HepG2 (cell line): Measurements from ENCODE around the gene CDKN1C. TPM values are rescaled to one million over a fixed set of nuclear protein-coding genes. Genes with fewer than 3 reads are reported as not detected.

Experiments used
- ATAC-seq: fragments of 200-7000 bp; cut with Tn5 transposase; 3 replicates; pipeline ENCODE4 v1.9.1; 2020; ENCODE audit warnings: mild to moderate bottlenecking, moderate library complexity
- BruUV-seq: library from RNA; stranded (reverse); fragments of 400-500 nt; replicated peaks from 2 replicates; lab custom pipeline; 2021; lab: Mats Ljungman, UMichigan
- CTCF ChIA-PET: fragments of 300-600 bp; formaldehyde crosslinking; extraction: SDS; loops from one replicate; lab custom pipeline; 2021; ENCODE audit warnings: low total read pairs, inconsistent platforms, low intra/inter-chr PET ratio; lab: Yijun Ruan, JAX
- POLR2A ChIA-PET: fragments of 350-600 bp; sonication (Branson Sonifier 250); formaldehyde crosslinking; loops from one replicate; lab custom pipeline; 2020; ENCODE audit warnings: antibody characterized with exemption, inconsistent platforms; lab: Yijun Ruan, JAX
- DNase-seq: peaks from one replicate; pipeline ENCODE4 v3.0.0-alpha.2; 2015; ENCODE audit warnings: low spot score
- FAIRE-seq: peaks from 3 replicates; lab custom pipeline; 2011; peaks lifted over from hg19 to GRCh38; lab: Jason Lieb, UNC
- H2AFZ ChIP-seq: one replicate; pipeline ENCODE4 v1.6.1; 2011; ENCODE audit warnings: low read length, inconsistent platforms
- H3K27ac ChIP-seq: fragments of 300-600 bp; 3 replicates; pipeline ENCODE4 v1.8.0; 2011; ENCODE audit warnings: mixed run types, mild to moderate bottlenecking, mixed read lengths, low read length, inconsistent platforms; ENCODE audit not compliant: insufficient read depth; ENCODE audit errors: extremely low read length
- H3K27me3 ChIP-seq, 2 experiments: fragments of 200-600 bp in 1 of 2; 2 replicates in 1 of 2; 3 replicates in 1 of 2; pipeline versions ENCODE4 v1.6.0 to v1.8.0; 2011; ENCODE audit warnings: low read length in 2 of 2, mild to moderate bottlenecking in 2 of 2, moderate library complexity in 2 of 2, inconsistent platforms in 1 of 2; ENCODE audit not compliant: insufficient read depth in 2 of 2, control insufficient read depth in 1 of 2
- H3K36me3 ChIP-seq, 2 experiments: fragments of 200-600 bp in 1 of 2; replicated peaks in 1 of 2; 2 replicates in 1 of 2; 3 replicates in 1 of 2; pipeline versions ENCODE4 v1.5.1 to v1.8.0; 2011; ENCODE audit warnings: low read length in 2 of 2, inconsistent platforms in 1 of 2; ENCODE audit not compliant: insufficient read depth in 2 of 2, control insufficient read depth in 1 of 2
- H3K4me1 ChIP-seq: 2 replicates; pipeline ENCODE4 v1.5.1; 2012; ENCODE audit warnings: low read length, inconsistent platforms; ENCODE audit not compliant: insufficient read depth
- H3K4me2 ChIP-seq: 2 replicates; pipeline ENCODE4 v1.6.0; 2011; ENCODE audit warnings: low read depth, low read length, inconsistent platforms
- H3K4me3 ChIP-seq, 3 experiments: fragments of 200-600 bp in 1 of 3; sonication (generic), shearing (Covaris generic) in 1 of 3; replicated peaks in 1 of 3; 2 replicates each; pipeline ENCODE4 v1.5.1; 2011 to 2016; ENCODE audit warnings: low read length in 3 of 3, inconsistent platforms in 2 of 3, low read depth in 2 of 3, mild to moderate bottlenecking in 2 of 3, control low read depth in 1 of 3, mixed read lengths in 1 of 3; ENCODE audit not compliant: insufficient read depth in 1 of 3
- H3K79me2 ChIP-seq: one replicate; pipeline ENCODE4 v1.6.1; 2011; ENCODE audit warnings: low read length, inconsistent platforms; ENCODE audit not compliant: insufficient read depth
- H3K9ac ChIP-seq: 2 replicates; pipeline ENCODE4 v1.6.0; 2011; ENCODE audit warnings: mild to moderate bottlenecking, low read depth, low read length, inconsistent platforms; ENCODE audit not compliant: insufficient read depth
- H3K9me3 ChIP-seq: 2 replicates; pipeline ENCODE4 v1.5.1; 2012; ENCODE audit warnings: mild to moderate bottlenecking, low read length
- H4K20me1 ChIP-seq: 2 replicates; pipeline ENCODE4 v1.6.0; 2011; ENCODE audit warnings: inconsistent platforms, mild to moderate bottlenecking, low read length, moderate library complexity; ENCODE audit not compliant: insufficient read depth
- CENPX ChIP-seq: sonication (generic); formaldehyde crosslinking; IDR thresholded peaks from 2 replicates; pipeline ENCODE4 v1.9.0; 2021; ENCODE audit warnings: mild to moderate bottlenecking, missing genetic modification reagents, moderate library complexity
- ELF4 ChIP-seq: sonication (generic); formaldehyde crosslinking; IDR thresholded peaks from 2 replicates; pipeline ENCODE4 v1.5.0; 2020; ENCODE audit warnings: missing genetic modification reagents, mild to moderate bottlenecking, moderate library complexity, borderline replicate concordance
- GLMP ChIP-seq: sonication (generic); formaldehyde crosslinking; IDR thresholded peaks from 2 replicates; pipeline ENCODE4 v1.9.0; 2021; ENCODE audit warnings: missing genetic modification reagents, mild to moderate bottlenecking, borderline replicate concordance
- HNF1A ChIP-seq, 2 experiments: sonication (generic) in 1 of 2; formaldehyde crosslinking in 1 of 2; IDR thresholded peaks; 2 replicates each; pipeline versions ENCODE4 v1.4.0 to v1.6.1; 2016 to 2020; ENCODE audit warnings: borderline replicate concordance in 1 of 2, low read depth in 1 of 2, mild to moderate bottlenecking in 1 of 2, missing genetic modification reagents in 1 of 2
- JUND ChIP-seq: sonication (generic); formaldehyde crosslinking; IDR thresholded peaks from 2 replicates; pipeline ENCODE4 v1.8.0; 2022; ENCODE audit warnings: mild to moderate bottlenecking, missing genetic modification reagents
- MTA1 ChIP-seq: sonication (generic); formaldehyde crosslinking; IDR thresholded peaks from 2 replicates; pipeline ENCODE4 v1.4.0; 2020; ENCODE audit warnings: missing genetic modification reagents, mild to moderate bottlenecking, borderline replicate concordance
- PAXIP1 ChIP-seq: sonication (generic); formaldehyde crosslinking; conservative IDR thresholded peaks from 2 replicates; pipeline ENCODE4 v1.4.0; 2020; ENCODE audit warnings: mild to moderate bottlenecking, missing genetic modification reagents, moderate library complexity
- SP4 ChIP-seq: sonication (generic); formaldehyde crosslinking; IDR thresholded peaks from 2 replicates; pipeline ENCODE4 v1.8.1; 2023; ENCODE audit warnings: mild to moderate bottlenecking, missing genetic modification reagents
- ZNF326 ChIP-seq: sonication (generic); formaldehyde crosslinking; IDR thresholded peaks from 2 replicates; pipeline ENCODE4 v1.4.0; 2020; ENCODE audit warnings: missing genetic modification reagents, borderline replicate concordance
- ZNF510 ChIP-seq: sonication (generic); formaldehyde crosslinking; IDR thresholded peaks from 2 replicates; pipeline ENCODE4 v1.4.0; 2020; ENCODE audit warnings: low read depth, mild to moderate bottlenecking, missing genetic modification reagents
- ZSCAN21 ChIP-seq: sonication (generic); formaldehyde crosslinking; IDR thresholded peaks from 2 replicates; pipeline ENCODE4 v1.8.0; 2022; ENCODE audit warnings: mild to moderate bottlenecking, missing genetic modification reagents, moderate library complexity, borderline replicate concordance
- WGBS: methylation state at CpG from one replicate; pipeline ENCODE4 v1.1.6; 2017; ENCODE audit warnings: low lambda C conversion rate; 5-methylcytosine and 5-hydroxymethylcytosine counted together
- in situ Hi-C: cut with HindIII; loops from 2 replicates; pipeline ENCODE4 v1.10.0; 2017; ENCODE audit warnings: low pct_unique_long_range_greater_than_20kb; ENCODE audit not compliant: extremely low pct_ligation_motif_present
- intact Hi-C: fragments of 100-400 bp; cut with micrococcal nuclease; formaldehyde crosslinking; loops from one replicate; pipeline ENCODE4 v1.10.0; 2022; ENCODE audit not compliant: unreplicated experiment
- polyA plus RNA-seq, 8 experiments: library from polyadenylated mRNA; depleted of rRNA in 3 of 8; stranded (reverse) in 7 of 8; unstranded in 1 of 8; fragments of >200 nt; fragmentation: Illumina TruSeq in 4 of 8; extraction: Trizol in 4 of 8; gene quantifications; 2 replicates each; pipeline versions ENCODE4 v1.2.1 to v1.2.3, GENCODE V29; 2011 to 2016; ENCODE audit warnings: low read depth in 4 of 8, missing spikeins in 1 of 8, mixed read lengths in 1 of 8; ENCODE audit not compliant: insufficient read depth in 1 of 8
- total RNA-seq, 5 experiments: library from RNA; depleted of rRNA; stranded (reverse); fragments of >200 nt; fragmentation: Illumina TruSeq; extraction: Trizol; gene quantifications; 2 replicates each; pipeline ENCODE4 v1.2.3, GENCODE V29; 2016; ENCODE audit warnings: low read depth in 1 of 5

CDKN1C gene
- total and polyA plus RNA-seq, 2 of the 13 experiments (the other 11 are each of a cell fraction or from before 2014, with no cell fraction given) = not detected

- TF ChIP-seq CENPX (CRISPR knock-in tag) (no peak), SP4 (CRISPR knock-in tag) (no peak), ZNF326 (CRISPR knock-in tag) (no peak), MTA1 (CRISPR knock-in tag) (no peak)
Measured at GRCh38 chr11:2862395-2863275, 22.9 kb downstream of the CDKN1C start (continued).

- ATAC-seq (peak; percentile 75), DNase-seq (peak; percentile 57), FAIRE-seq (no peak)
- peaks cover 16% of the 10 kb centered on the region for H3K4me1 ChIP-seq
- H3K9ac ChIP-seq = no peak overlapping the region
- H3K27ac ChIP-seq = no peak overlapping the region
- H2AFZ ChIP-seq = no peak overlapping the region
- intact Hi-C loops (no loop called here), in situ Hi-C loops (no loop called here)
- H3K36me3 ChIP-seq = no peaks in the 10 kb centered on the region
- no TSS peak for BruUV-seq
- no peak overlapping the region for H3K4me3 ChIP-seq
- ChIA-PET CTCF (no interaction called here), POLR2A (interaction anchor here (0.9 to 2.5 kb wide), 3 partner anchors 42 to 161 kb away, joined by 3 to 9 read pairs (median 4); partner anchors contain the start of gene KCNQ1OT1)
- H4K20me1 ChIP-seq = 0 out of 2 replicates have a peak, but pooled peaks cover 4% of the 10 kb centered on the region
- WGBS = 3% methylated on average over 4 of the region's 7 CpGs
- no peak overlapping the region for H3K4me2 ChIP-seq
- no peaks in the 10 kb centered on the region for H3K9me3 ChIP-seq
- H3K79me2 ChIP-seq = no peaks in the 10 kb centered on the region
- peaks cover 11 to 61% of the 10 kb centered on the region in 2 experiments; a peak in 4 of 5 replicates for H3K27me3 ChIP-seq
- no peak for TF ChIP-seq ZSCAN21
- no peak for TF ChIP-seq ELF4 (CRISPR knock-in tag)
- peak; percentile 37; the same call in 1 of the 2 replicates for TF ChIP-seq PAXIP1 (CRISPR knock-in tag)
- TF ChIP-seq ZNF510 (CRISPR knock-in tag) = no peak
- TF ChIP-seq GLMP = no peak
- TF ChIP-seq JUND (CRISPR knock-in tag) = peak; percentile 87
- TF ChIP-seq HNF1A (IDR thresholded peaks at IDR 0.05; ENCODE audit: low read depth) = no peak
- TF ChIP-seq HNF1A (CRISPR knock-in tag; IDR thresholded peaks at IDR 0.05; ENCODE audit: borderline replicate concordance) = no peak
Measured at GRCh38 chr11:2860636-2861035, 24.9 kb downstream of the CDKN1C start.
